H9 (cell line): ENCODE measurements around the gene SLC9A9. TPM values are rescaled to one million over a fixed set of nuclear protein-coding genes. Genes with fewer than 3 reads are reported as not detected.

Experiments used
- DNase-seq: peaks from one replicate; pipeline ENCODE4 v3.0.0-alpha.2; 2017
- H2AFZ ChIP-seq: one replicate; pipeline ENCODE4 v1.6.1; 2013; ENCODE audit warnings: mild to moderate bottlenecking, low read length, control low read depth, moderate library complexity
- H2AK5ac ChIP-seq: 2 replicates; pipeline ENCODE4 v1.6.1; 2013; ENCODE audit warnings: low read length, control low read depth, mixed read lengths; ENCODE audit not compliant: insufficient read length
- H2BK120ac ChIP-seq: one replicate; pipeline ENCODE4 v1.6.1; 2013; ENCODE audit warnings: low read depth, mild to moderate bottlenecking, low read length, control low read depth, inconsistent platforms; ENCODE audit not compliant: poor library complexity, severe bottlenecking
- H2BK12ac ChIP-seq: 2 replicates; pipeline ENCODE4 v1.6.1; 2013; ENCODE audit warnings: low read length, control low read depth, mixed read lengths, low read depth; ENCODE audit not compliant: insufficient read length
- H2BK15ac ChIP-seq: 2 replicates; pipeline ENCODE4 v1.6.1; 2013; ENCODE audit warnings: low read depth, low read length, control low read depth
- H2BK20ac ChIP-seq: one replicate; pipeline ENCODE4 v1.6.1; 2013; ENCODE audit warnings: low read depth, mild to moderate bottlenecking, low read length, control low read depth, inconsistent platforms; ENCODE audit not compliant: poor library complexity, severe bottlenecking
- H2BK5ac ChIP-seq: 2 replicates; pipeline ENCODE4 v1.6.1; 2013; ENCODE audit warnings: low read length, control low read depth, mixed read lengths; ENCODE audit not compliant: insufficient read length
- H3K14ac ChIP-seq: 2 replicates; pipeline ENCODE4 v1.6.1; 2013; ENCODE audit warnings: low read length, control low read depth; ENCODE audit not compliant: insufficient read depth
- H3K18ac ChIP-seq: 2 replicates; pipeline ENCODE4 v1.6.1; 2013; ENCODE audit warnings: low read depth, mild to moderate bottlenecking, mixed read lengths, low read length, control low read depth; ENCODE audit not compliant: insufficient read length
- H3K23ac ChIP-seq: 2 replicates; pipeline ENCODE4 v1.6.1; 2013; ENCODE audit warnings: low read length, control low read depth, mixed read lengths, low read depth; ENCODE audit not compliant: insufficient read length
- H3K23me2 ChIP-seq: 2 replicates; pipeline ENCODE4 v1.6.1; 2013; ENCODE audit warnings: low read depth, mild to moderate bottlenecking, mixed read lengths, low read length, control low read depth; ENCODE audit not compliant: insufficient read length, poor library complexity, severe bottlenecking
- H3K27ac ChIP-seq: 2 replicates; pipeline ENCODE4 v1.5.1; 2013; ENCODE audit warnings: low read length, control low read depth, mixed read lengths, low read depth; ENCODE audit not compliant: insufficient read length
- H3K27me3 ChIP-seq: 2 replicates; pipeline ENCODE4 v1.6.1; 2013; ENCODE audit warnings: low read length, control low read depth, inconsistent platforms; ENCODE audit not compliant: insufficient read depth
- H3K4ac ChIP-seq: 2 replicates; pipeline ENCODE4 v1.6.1; 2013; ENCODE audit warnings: low read depth, mild to moderate bottlenecking, control low read depth, inconsistent platforms, low read length, moderate library complexity
- H3K4me1 ChIP-seq: 2 replicates; pipeline ENCODE4 v1.6.1; 2013; ENCODE audit warnings: low read length, control low read depth, inconsistent platforms; ENCODE audit not compliant: insufficient read depth
- H3K4me2 ChIP-seq: 2 replicates; pipeline ENCODE4 v1.6.1; 2013; ENCODE audit warnings: low read length, control low read depth, mixed read lengths; ENCODE audit not compliant: insufficient read length, insufficient read depth
- H3K56ac ChIP-seq: 2 replicates; pipeline ENCODE4 v1.6.1; 2013; ENCODE audit warnings: low read depth, mild to moderate bottlenecking, mixed read lengths, low read length, control low read depth; ENCODE audit not compliant: insufficient read length
- H3K79me1 ChIP-seq: 2 replicates; pipeline ENCODE4 v1.6.1; 2013; ENCODE audit warnings: low read depth, mild to moderate bottlenecking, moderate library complexity, low read length, control low read depth, inconsistent platforms; ENCODE audit not compliant: insufficient read depth, poor library complexity, severe bottlenecking
- H3K79me2 ChIP-seq: 2 replicates; pipeline ENCODE4 v1.6.1; 2013; ENCODE audit warnings: low read length, control low read depth, inconsistent platforms; ENCODE audit not compliant: insufficient read depth
- H3K9ac ChIP-seq: 2 replicates; pipeline ENCODE4 v1.6.1; 2013; ENCODE audit warnings: low read length, control low read depth, mixed read lengths; ENCODE audit not compliant: insufficient read length; ENCODE audit errors: extremely low read depth
- H3K9me3 ChIP-seq: one replicate; pipeline ENCODE4 v1.6.1; 2013; ENCODE audit warnings: low read depth, low read length, inconsistent platforms; ENCODE audit not compliant: control insufficient read depth
- H3T11ph ChIP-seq: one replicate; pipeline ENCODE4 v1.6.1; 2013; ENCODE audit warnings: mild to moderate bottlenecking, low read length, control low read depth, inconsistent platforms
- H4K20me1 ChIP-seq: one replicate; pipeline ENCODE4 v1.6.1; 2013; ENCODE audit not compliant: control insufficient read depth, insufficient read length, insufficient read depth
- H4K5ac ChIP-seq: 2 replicates; pipeline ENCODE4 v1.6.1; 2013; ENCODE audit warnings: low read depth, mild to moderate bottlenecking, mixed read lengths, low read length, control low read depth; ENCODE audit not compliant: insufficient read length
- H4K8ac ChIP-seq: replicated peaks from 2 replicates; pipeline ENCODE4 v1.6.1; 2013; ENCODE audit warnings: low read length, control low read depth, mixed read lengths, low read depth; ENCODE audit not compliant: insufficient read length
- H4K91ac ChIP-seq: 2 replicates; pipeline ENCODE4 v1.6.1; 2013; ENCODE audit warnings: low read depth, mild to moderate bottlenecking, moderate library complexity, mixed read lengths, low read length, control low read depth; ENCODE audit not compliant: insufficient read length
- H3K27ac Mint-ChIP-seq, 3 experiments: 2 replicates in 2 of 3; 3 replicates in 1 of 3; pipeline ENCODE4 v1.8.0; 2020 to 2021; ENCODE audit warnings: mixed read lengths in 3 of 3, mild to moderate bottlenecking in 1 of 3, moderate library complexity in 1 of 3
- H3K27me3 Mint-ChIP-seq: 2 replicates; pipeline ENCODE4 v1.8.0; 2021; ENCODE audit warnings: low read depth, mild to moderate bottlenecking, moderate library complexity, mixed read lengths
- H3K36me3 Mint-ChIP-seq, 3 experiments: 2 replicates in 2 of 3; 3 replicates in 1 of 3; pipeline ENCODE4 v1.8.0; 2020 to 2021; ENCODE audit warnings: low read depth in 3 of 3, mixed read lengths in 3 of 3; ENCODE audit not compliant: insufficient read depth in 1 of 3
- H3K4me1 Mint-ChIP-seq, 2 experiments: 2 replicates each; pipeline ENCODE4 v1.8.0; 2020; ENCODE audit warnings: mixed read lengths in 2 of 2
- H3K4me3 Mint-ChIP-seq, 2 experiments: 2 replicates in 1 of 2; 3 replicates in 1 of 2; pipeline ENCODE4 v1.8.0; 2020 to 2021; ENCODE audit warnings: mild to moderate bottlenecking in 2 of 2, mixed read lengths in 2 of 2, moderate library complexity in 1 of 2
- H3K9me3 Mint-ChIP-seq, 2 experiments: 2 replicates in 1 of 2; 3 replicates in 1 of 2; pipeline ENCODE4 v1.8.0; 2020; ENCODE audit warnings: mild to moderate bottlenecking in 2 of 2, mixed read lengths in 2 of 2, moderate library complexity in 1 of 2
- CTCF ChIP-seq: fragments of 200-600 bp; sonication (generic); conservative IDR thresholded peaks from 3 replicates; pipeline ENCODE4 v1.8.0; 2021; ENCODE audit warnings: antibody characterized with exemption, mild to moderate bottlenecking
- total RNA-seq: library from RNA; stranded (reverse); gene quantifications from 2 replicates; pipeline ENCODE4 v1.2.1, GENCODE V29; 2021

Gene SLC9A9
- total RNA-seq, 1 experiment from 2014 or later = 0.35 TPM

GRCh38 chr3:143455480-143455879, 392.8 kb downstream of the SLC9A9 start:
- Histone ChIP-seq H3K27ac (no peak overlapping the region), H3T11ph (no peak overlapping the region), H4K91ac (no peak overlapping the region), H2BK15ac (no peak overlapping the region), H4K8ac (no peak overlapping the region), H3K23me2 (no peaks in the 10 kb centered on the region), H3K56ac (no peak overlapping the region), H2BK120ac (no peak overlapping the region), H2AFZ (no peak overlapping the region), H3K4me1 (no peaks in the 10 kb centered on the region), H2BK12ac (no peak overlapping the region), H3K27me3 (no peaks in the 10 kb centered on the region), H2AK5ac (no peak overlapping the region), H3K9me3 (no peaks in the 10 kb centered on the region), H3K79me1 (no peaks in the 10 kb centered on the region), H3K18ac (no peak overlapping the region), H3K14ac (no peak overlapping the region), H4K5ac (no peak overlapping the region), H4K20me1 (no peaks in the 10 kb centered on the region), H3K9ac (no peak overlapping the region), H3K79me2 (no peaks in the 10 kb centered on the region), H2BK20ac (no peak overlapping the region), H3K4ac (no peak overlapping the region), H3K4me2 (no peak overlapping the region), H2BK5ac (no peak overlapping the region), H3K23ac (no peak overlapping the region)
- DNase-seq = no peak
- H3K4me3 Mint-ChIP-seq = no peak overlapping the region
- no peak overlapping the region for H3K27ac Mint-ChIP-seq
- no peaks in the 10 kb centered on the region for H3K36me3 Mint-ChIP-seq
- no peaks in the 10 kb centered on the region for H3K4me1 Mint-ChIP-seq
- TF ChIP-seq CTCF = no peak
- no peaks in the 10 kb centered on the region; a peak in 2 of 5 replicates for H3K9me3 Mint-ChIP-seq
- no peaks in the 10 kb centered on the region for H3K27me3 Mint-ChIP-seq
